Peyer's patch (tissue), 4 donors: ENCODE results near the gene RAVER1.

Source experiments
- POLR2A ChIP-seq, 2 donors: fragments of 450-650 bp; IDR thresholded peaks; one replicate each; pipeline ENCODE4 v1.5.1; 2017; ENCODE audit warnings: antibody characterized with exemption in 2 of 2, mild to moderate bottlenecking in 2 of 2, moderate library complexity in 2 of 2
- TF ChIP-seq, protein P1 (sequence below), 6 experiments: fragments of 450-650 bp in 4 of 6; fragments of 200-600 bp in 2 of 6; sonication (generic) in 1 of 6; IDR thresholded peaks; one replicate each; pipeline ENCODE4 v1.5.1; 2017 to 2019; ENCODE audit warnings: antibody characterized with exemption in 6 of 6, mild to moderate bottlenecking in 3 of 6, moderate library complexity in 1 of 6

DNA sequence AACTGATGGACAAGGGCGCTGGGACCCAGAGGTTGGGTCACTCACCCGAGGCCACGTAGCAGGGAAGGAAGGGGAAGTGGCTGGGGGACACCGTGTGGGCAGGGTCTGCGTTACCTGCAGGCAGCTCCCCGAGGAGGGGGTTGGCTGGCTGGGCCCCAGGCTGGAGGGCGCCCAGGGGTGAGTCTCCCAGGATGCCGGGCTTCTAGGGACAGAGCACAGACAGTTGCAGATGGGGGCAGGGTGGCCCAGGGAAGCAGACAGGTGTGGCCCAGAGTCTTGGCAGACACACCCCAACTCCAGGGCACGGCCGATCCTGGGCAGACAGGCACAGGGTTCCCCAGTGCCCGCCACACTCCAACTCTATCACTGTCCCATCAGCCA is 11.9 kb downstream of the RAVER1 start:
- TF ChIP-seq, protein P1, sequence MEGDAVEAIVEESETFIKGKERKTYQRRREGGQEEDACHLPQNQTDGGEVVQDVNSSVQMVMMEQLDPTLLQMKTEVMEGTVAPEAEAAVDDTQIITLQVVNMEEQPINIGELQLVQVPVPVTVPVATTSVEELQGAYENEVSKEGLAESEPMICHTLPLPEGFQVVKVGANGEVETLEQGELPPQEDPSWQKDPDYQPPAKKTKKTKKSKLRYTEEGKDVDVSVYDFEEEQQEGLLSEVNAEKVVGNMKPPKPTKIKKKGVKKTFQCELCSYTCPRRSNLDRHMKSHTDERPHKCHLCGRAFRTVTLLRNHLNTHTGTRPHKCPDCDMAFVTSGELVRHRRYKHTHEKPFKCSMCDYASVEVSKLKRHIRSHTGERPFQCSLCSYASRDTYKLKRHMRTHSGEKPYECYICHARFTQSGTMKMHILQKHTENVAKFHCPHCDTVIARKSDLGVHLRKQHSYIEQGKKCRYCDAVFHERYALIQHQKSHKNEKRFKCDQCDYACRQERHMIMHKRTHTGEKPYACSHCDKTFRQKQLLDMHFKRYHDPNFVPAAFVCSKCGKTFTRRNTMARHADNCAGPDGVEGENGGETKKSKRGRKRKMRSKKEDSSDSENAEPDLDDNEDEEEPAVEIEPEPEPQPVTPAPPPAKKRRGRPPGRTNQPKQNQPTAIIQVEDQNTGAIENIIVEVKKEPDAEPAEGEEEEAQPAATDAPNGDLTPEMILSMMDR (IDR thresholded peaks at IDR 0.05) = no peak
- no peak for TF ChIP-seq POLR2A (IDR thresholded peaks at IDR 0.05)
